Measurements from ENCODE around the gene PLXNB3.

Gene PLXNB3

GRCh38 chrX:153750127-153750774 is 13.8 kb upstream of the PLXNB3 start:
- no peak for DNase-seq (ENCODE audit: extremely low read depth in 1 of 2, low read depth in 1 of 2)

- no peak for DNase-seq (ENCODE audit: extremely low read depth in 1 of 2, low read depth in 1 of 2)
Observed at GRCh38 chrX:153755136-153755535, 8.9 kb upstream of the PLXNB3 start.

GRCh38 chrX:153761863-153762262 is 2.2 kb upstream of the PLXNB3 start:
- no peak for DNase-seq (ENCODE audit: extremely low read depth in 1 of 2, low read depth in 1 of 2)

GRCh38 chrX:153762626-153763173 is 1.3 kb upstream of the PLXNB3 start:
- DNase-seq (ENCODE audit: extremely low read depth in 1 of 2, low read depth in 1 of 2): no peak

GRCh38 chrX:153763298-153763932 is 634 bp upstream of the PLXNB3 start:
- DNase-seq (ENCODE audit: extremely low read depth in 1 of 2, low read depth in 1 of 2): no peak

GRCh38 chrX:153764786-153765137 is 713 bp downstream of the PLXNB3 start:
- no peak for DNase-seq (ENCODE audit: extremely low read depth in 1 of 2, low read depth in 1 of 2)

- no peak for DNase-seq (ENCODE audit: extremely low read depth in 1 of 2, low read depth in 1 of 2)
Observed at GRCh38 chrX:153765138-153766079, 1.4 kb downstream of the PLXNB3 start.

- peak in 1 of 2 donors; percentile 8 for DNase-seq (ENCODE audit: extremely low read depth in 1 of 2, low read depth in 1 of 2)
Observed at GRCh38 chrX:153766098-153766817, 2.2 kb downstream of the PLXNB3 start.

GRCh38 chrX:153766871-153767673 is 3.0 kb downstream of the PLXNB3 start:
- no peak for DNase-seq (ENCODE audit: extremely low read depth in 1 of 2, low read depth in 1 of 2)

GRCh38 chrX:153767674-153768055 is 3.6 kb downstream of the PLXNB3 start:
- DNase-seq (ENCODE audit: extremely low read depth in 1 of 2, low read depth in 1 of 2): no peak

- no peak for DNase-seq (ENCODE audit: extremely low read depth in 1 of 2, low read depth in 1 of 2)
Observed at GRCh38 chrX:153768311-153769157, 4.5 kb downstream of the PLXNB3 start.

- DNase-seq (ENCODE audit: extremely low read depth in 1 of 2, low read depth in 1 of 2): no peak
Observed at GRCh38 chrX:153769158-153769864, 5.3 kb downstream of the PLXNB3 start.

GRCh38 chrX:153769865-153770600 is 6.0 kb downstream of the PLXNB3 start:
- no peak for DNase-seq (ENCODE audit: extremely low read depth in 1 of 2, low read depth in 1 of 2)

- no peak for DNase-seq (ENCODE audit: extremely low read depth in 1 of 2, low read depth in 1 of 2)
Observed at GRCh38 chrX:153770601-153771414, 6.8 kb downstream of the PLXNB3 start.

- no peak for DNase-seq (ENCODE audit: extremely low read depth in 1 of 2, low read depth in 1 of 2)
Observed at GRCh38 chrX:153771415-153772315, 7.6 kb downstream of the PLXNB3 start.
